BE2C (cell line): ENCODE data around the gene CDH22. TPM values are rescaled to one million over a fixed set of nuclear protein-coding genes. Genes with fewer than 3 reads are reported as not detected.

Experiments
- DNase-seq: peaks from one replicate; pipeline ENCODE4 v3.0.0-alpha.2; 2020
- H3K27me3 ChIP-seq: fragments of 250-450 bp; sonication (Bioruptor Pico); 2 replicates; pipeline ENCODE4 v1.5.1; 2020; ENCODE audit warnings: mild to moderate bottlenecking
- H3K36me3 ChIP-seq: fragments of 250-450 bp; sonication (Bioruptor Pico); 2 replicates; pipeline ENCODE4 v1.5.1; 2020; ENCODE audit warnings: mild to moderate bottlenecking
- H3K4me1 ChIP-seq: fragments of 250-450 bp; sonication (Bioruptor Pico); 2 replicates; pipeline ENCODE4 v1.5.1; 2020
- H3K4me3 ChIP-seq: 2 replicates; pipeline ENCODE4 v1.5.1; 2011; ENCODE audit warnings: low read depth, low read length
- H3K9me3 ChIP-seq: fragments of 250-450 bp; sonication (Bioruptor Pico); 2 replicates; pipeline ENCODE4 v1.5.1; 2020
- polyA plus RNA-seq: library from polyadenylated mRNA; unstranded; fragments of >200 nt; gene quantifications from one replicate; pipeline ENCODE4 v1.2.1, GENCODE V29; 2012; ENCODE audit warnings: low read depth, missing spikeins; ENCODE audit not compliant: insufficient read length, insufficient read depth
- TF ChIP-seq, protein P1 (sequence below): IDR thresholded peaks from 2 replicates; pipeline ENCODE4 v1.5.1; 2012; ENCODE audit warnings: mild to moderate bottlenecking, low read depth, low read length

Gene CDH22, protein sequence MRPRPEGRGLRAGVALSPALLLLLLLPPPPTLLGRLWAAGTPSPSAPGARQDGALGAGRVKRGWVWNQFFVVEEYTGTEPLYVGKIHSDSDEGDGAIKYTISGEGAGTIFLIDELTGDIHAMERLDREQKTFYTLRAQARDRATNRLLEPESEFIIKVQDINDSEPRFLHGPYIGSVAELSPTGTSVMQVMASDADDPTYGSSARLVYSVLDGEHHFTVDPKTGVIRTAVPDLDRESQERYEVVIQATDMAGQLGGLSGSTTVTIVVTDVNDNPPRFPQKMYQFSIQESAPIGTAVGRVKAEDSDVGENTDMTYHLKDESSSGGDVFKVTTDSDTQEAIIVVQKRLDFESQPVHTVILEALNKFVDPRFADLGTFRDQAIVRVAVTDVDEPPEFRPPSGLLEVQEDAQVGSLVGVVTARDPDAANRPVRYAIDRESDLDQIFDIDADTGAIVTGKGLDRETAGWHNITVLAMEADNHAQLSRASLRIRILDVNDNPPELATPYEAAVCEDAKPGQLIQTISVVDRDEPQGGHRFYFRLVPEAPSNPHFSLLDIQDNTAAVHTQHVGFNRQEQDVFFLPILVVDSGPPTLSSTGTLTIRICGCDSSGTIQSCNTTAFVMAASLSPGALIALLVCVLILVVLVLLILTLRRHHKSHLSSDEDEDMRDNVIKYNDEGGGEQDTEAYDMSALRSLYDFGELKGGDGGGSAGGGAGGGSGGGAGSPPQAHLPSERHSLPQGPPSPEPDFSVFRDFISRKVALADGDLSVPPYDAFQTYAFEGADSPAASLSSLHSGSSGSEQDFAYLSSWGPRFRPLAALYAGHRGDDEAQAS
- polyA plus RNA-seq: 0.54 TPM

DNA sequence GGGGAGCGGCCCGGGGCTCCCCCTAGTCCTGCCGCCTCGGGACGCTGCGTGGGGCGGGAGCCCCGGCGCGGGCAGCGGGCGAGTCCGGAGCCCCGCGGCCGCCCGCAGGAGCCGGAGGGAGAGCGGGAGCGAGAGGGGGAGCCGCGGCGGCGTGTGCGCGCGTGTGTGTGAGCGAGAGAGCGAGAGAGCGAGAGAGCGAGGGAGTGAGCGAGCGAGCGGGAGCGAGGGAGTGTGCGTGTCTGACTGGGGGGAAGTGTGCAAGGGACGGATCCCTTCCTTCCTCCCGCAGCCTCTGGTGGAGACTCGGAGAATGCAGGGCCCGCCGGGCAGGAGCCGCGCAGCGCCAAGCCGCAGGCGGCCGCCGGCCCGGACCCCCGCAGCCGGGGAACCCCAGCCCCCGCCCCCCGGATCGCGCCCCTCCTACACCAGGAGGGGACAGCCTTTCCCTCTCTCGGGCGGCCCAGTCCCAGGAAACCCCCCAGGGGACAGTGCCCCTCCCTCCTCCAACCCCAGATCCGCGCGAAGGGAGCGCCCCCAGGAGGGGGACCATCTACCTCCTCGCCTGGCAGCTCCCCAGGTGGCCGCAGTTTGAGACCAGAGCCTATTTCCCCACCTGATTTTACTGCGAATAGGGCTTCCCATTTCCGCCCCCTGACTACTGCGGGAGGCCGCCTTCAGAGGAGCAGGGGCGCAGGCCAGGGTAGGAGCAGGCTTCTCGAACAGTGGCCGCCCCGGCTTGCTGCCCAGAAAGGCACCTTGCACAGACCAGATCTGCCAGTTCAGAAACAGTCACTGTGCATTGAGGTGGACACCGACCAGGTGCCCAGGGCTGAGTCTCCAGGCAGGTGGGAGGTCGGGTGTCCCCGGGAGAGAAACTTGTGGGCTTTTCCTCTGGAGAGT is at the start of gene CDH22:
TSS of gene CDH22 (minus strand) at position 241 of the 900 bp plus-strand sequence. CDS start 57,204 bp downstream, outside the sequence.
- peaks cover 3% of the 10 kb centered on the region; the same call in 1 of the 2 replicates for H3K4me1 ChIP-seq

DNA sequence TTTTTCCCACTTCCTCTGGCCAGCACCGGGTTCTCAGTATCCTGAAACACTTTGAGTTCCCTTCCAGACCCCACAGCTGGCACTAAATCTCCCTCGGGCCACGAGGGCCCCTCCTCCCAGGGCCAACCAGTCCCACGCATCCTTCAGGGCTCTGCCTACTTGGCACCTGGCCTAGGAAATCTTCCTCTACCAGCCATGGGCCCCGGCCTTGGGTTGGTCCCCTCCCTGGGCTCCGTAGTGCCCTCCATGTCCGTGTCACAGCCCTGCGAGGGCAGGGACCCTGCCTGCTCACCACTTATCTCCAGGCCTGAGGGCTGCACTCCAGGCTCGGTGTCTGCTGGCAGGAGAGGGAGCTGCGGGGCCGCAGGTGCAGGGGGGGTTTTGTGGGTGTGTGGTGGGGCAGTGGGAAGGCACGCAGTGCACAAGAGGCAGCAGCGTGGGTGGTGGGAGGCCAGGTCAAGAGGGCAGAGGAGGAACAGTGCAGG is 48.8 kb upstream of the CDH22 start:
- H3K4me1 ChIP-seq: peaks cover 22% of the 10 kb centered on the region
- no peak overlapping the region; the same call in 1 of the 2 replicates for H3K4me3 ChIP-seq
- H3K36me3 ChIP-seq: no peaks in the 10 kb centered on the region
- peaks cover 3% of the 10 kb centered on the region; the same call in 1 of the 2 replicates for H3K27me3 ChIP-seq
- H3K9me3 ChIP-seq: no peaks in the 10 kb centered on the region
- TF ChIP-seq, protein P1, sequence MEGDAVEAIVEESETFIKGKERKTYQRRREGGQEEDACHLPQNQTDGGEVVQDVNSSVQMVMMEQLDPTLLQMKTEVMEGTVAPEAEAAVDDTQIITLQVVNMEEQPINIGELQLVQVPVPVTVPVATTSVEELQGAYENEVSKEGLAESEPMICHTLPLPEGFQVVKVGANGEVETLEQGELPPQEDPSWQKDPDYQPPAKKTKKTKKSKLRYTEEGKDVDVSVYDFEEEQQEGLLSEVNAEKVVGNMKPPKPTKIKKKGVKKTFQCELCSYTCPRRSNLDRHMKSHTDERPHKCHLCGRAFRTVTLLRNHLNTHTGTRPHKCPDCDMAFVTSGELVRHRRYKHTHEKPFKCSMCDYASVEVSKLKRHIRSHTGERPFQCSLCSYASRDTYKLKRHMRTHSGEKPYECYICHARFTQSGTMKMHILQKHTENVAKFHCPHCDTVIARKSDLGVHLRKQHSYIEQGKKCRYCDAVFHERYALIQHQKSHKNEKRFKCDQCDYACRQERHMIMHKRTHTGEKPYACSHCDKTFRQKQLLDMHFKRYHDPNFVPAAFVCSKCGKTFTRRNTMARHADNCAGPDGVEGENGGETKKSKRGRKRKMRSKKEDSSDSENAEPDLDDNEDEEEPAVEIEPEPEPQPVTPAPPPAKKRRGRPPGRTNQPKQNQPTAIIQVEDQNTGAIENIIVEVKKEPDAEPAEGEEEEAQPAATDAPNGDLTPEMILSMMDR: no peak
- DNase-seq: peak; percentile 73

More for the DNA sequence above, at the start of gene CDH22:
- H3K4me3 ChIP-seq: peak within 1 kb of the TSS; percentile 43
- H3K27me3 ChIP-seq: peaks cover 37% of the 10 kb centered on the region
- DNase-seq: peak; percentile 82
- no peaks in the 10 kb centered on the region for H3K36me3 ChIP-seq
- H3K9me3 ChIP-seq: no peaks in the 10 kb centered on the region
- TF ChIP-seq, protein P1: peak; percentile 46

DNA sequence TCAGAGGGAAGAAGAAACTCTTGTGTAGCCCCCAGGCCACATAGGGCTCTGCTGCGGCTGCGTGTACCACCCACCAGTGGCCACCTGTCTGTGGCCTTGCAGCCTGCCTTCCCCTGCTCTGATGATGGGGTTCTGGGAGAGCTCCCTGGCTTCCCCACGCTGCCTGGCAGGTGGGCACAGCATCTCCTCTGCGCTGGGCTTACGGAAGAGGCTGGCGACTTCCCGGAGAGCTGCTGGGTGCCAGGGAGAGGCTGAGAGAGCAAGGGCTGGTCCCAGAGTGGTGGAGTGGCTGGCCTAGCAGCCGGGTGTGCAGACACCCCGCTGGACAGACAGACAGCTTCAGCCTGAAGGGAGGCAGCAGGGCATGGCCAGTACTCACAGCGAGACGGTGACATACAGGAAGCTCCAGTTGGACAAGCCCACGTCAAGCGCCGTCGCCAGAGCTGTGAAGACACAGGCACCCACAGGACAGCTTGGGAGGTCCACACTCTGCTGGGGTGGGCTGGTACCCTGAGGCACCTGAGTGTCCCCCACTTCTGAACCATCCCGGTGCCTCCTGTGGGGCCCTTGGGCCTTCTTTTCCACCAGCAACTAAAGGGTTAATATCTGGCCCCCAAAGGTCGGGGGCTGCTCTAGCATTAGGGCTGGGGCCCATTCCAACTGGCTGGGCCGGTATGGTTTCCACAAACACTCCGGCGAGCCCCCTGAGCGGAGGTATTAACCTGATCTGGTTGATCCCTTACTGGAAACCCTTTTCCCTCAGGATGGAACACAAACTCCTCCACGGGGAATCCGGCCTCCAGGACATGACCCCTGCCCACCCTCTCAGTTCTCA is 48.1 kb upstream of the CDH22 start:
- no peaks in the 10 kb centered on the region for H3K36me3 ChIP-seq
- peaks cover 3% of the 10 kb centered on the region; the same call in 1 of the 2 replicates for H3K27me3 ChIP-seq
- no peak overlapping the region; the same call in 1 of the 2 replicates for H3K4me3 ChIP-seq
- no peaks in the 10 kb centered on the region for H3K9me3 ChIP-seq
- H3K4me1 ChIP-seq: peaks cover 22% of the 10 kb centered on the region
- DNase-seq: no peak
- TF ChIP-seq, protein P1: no peak

DNA sequence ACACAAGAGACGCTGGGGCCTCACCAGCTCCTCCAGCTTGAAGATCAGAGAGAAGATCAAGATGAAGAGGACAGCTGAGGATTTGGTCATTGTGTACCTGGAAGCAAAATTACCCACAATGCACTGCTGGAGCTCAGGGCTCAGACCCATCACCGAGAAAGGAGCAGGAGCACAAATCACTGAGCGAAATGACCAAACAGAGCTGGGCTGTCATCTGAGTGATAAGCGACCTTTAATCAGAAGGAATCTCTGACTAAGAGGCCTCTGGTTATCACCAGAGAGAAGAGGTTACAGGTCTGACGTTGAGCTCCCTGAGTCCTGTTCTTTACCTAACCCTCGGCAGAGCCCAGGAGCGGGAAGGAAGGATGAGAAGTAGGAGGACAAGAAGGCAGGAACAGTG is 47.5 kb upstream of the CDH22 start:
- Histone ChIP-seq H3K27me3 (peaks cover 3% of the 10 kb centered on the region; the same call in 1 of the 2 replicates), H3K9me3 (no peaks in the 10 kb centered on the region), H3K4me3 (no peak overlapping the region; the same call in 1 of the 2 replicates), H3K36me3 (no peaks in the 10 kb centered on the region), H3K4me1 (peaks cover 24% of the 10 kb centered on the region)
- TF ChIP-seq, protein P1: no peak
- no peak for DNase-seq
